PFSK-1 (cell line): ENCODE data around the gene LRRC8D.

Experiments used
- FOXP2 ChIP-seq: optimal IDR thresholded peaks from 2 replicates; pipeline ENCODE3; 2011; ENCODE audit warnings: borderline replicate concordance, control low read depth, inconsistent platforms; ENCODE audit not compliant: insufficient read depth; ENCODE audit errors: extremely low read length, extremely low read depth
- POLR2AphosphoS5 ChIP-seq: IDR thresholded peaks from 2 replicates; pipeline ENCODE4 v1.6.1; 2012; ENCODE audit warnings: low read depth, mild to moderate bottlenecking, control low read depth, low read length, moderate library complexity
- REST ChIP-seq, 2 experiments: IDR thresholded peaks; 2 replicates each; pipeline versions ENCODE4 v1.6.1 to v1.8.0; 2011 to 2012; ENCODE audit warnings: low read depth in 2 of 2, low read length in 2 of 2, control low read depth in 1 of 2, inconsistent platforms in 1 of 2, mild to moderate bottlenecking in 1 of 2, moderate library complexity in 1 of 2; ENCODE audit not compliant: insufficient read depth in 1 of 2
- SIN3A ChIP-seq: IDR thresholded peaks from 2 replicates; pipeline ENCODE4 v1.6.1; 2012; ENCODE audit warnings: mild to moderate bottlenecking, low read length, moderate library complexity, borderline replicate concordance; ENCODE audit not compliant: insufficient read depth
- TAF1 ChIP-seq: IDR thresholded peaks from 2 replicates; pipeline ENCODE4 v1.6.1; 2012; ENCODE audit warnings: low read length, control low read depth, borderline replicate concordance; ENCODE audit not compliant: insufficient read depth

The LRRC8D gene

DNA sequence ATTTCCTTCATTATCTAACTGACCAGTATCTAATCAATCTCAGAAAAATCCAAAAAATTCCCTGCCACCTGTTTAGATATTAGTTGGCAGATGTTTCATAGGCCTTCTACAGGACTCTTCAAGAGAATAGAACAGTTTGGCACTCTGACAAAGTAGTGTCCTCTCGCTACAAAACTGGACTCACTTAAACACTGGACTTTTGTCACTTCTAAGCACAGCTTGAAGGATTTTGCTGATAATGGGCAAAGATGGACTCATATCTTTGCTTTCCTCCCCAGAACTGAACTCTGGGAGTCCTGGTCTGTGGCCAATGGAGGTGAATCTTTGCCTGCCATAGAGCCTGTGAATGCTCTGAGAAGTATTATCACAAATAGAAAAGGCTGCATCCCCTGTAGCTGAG lies 115.9 kb downstream of the LRRC8D start:
- TF ChIP-seq REST (IDR thresholded peaks at IDR 0.05; ENCODE audit: insufficient read depth in 1 of 2, low read depth in 2 of 2, low read length in 2 of 2) (no peak), POLR2AphosphoS5 (no peak), TAF1 (no peak), FOXP2 (no peak), SIN3A (no peak)

GRCh38 chr1:89938171-89939055 lies 117.6 kb downstream of the LRRC8D start:
- no peak for TF ChIP-seq TAF1
- no peak for TF ChIP-seq POLR2AphosphoS5
- no peak for TF ChIP-seq FOXP2
- TF ChIP-seq SIN3A, result no peak
- no peak for TF ChIP-seq REST (IDR thresholded peaks at IDR 0.05; ENCODE audit: insufficient read depth in 1 of 2, low read depth in 2 of 2, low read length in 2 of 2)

- TF ChIP-seq FOXP2 (no peak), SIN3A (no peak), TAF1 (no peak)
Observed at GRCh38 chr1:89939059-89939570, 118.3 kb downstream of the LRRC8D start.

DNA sequence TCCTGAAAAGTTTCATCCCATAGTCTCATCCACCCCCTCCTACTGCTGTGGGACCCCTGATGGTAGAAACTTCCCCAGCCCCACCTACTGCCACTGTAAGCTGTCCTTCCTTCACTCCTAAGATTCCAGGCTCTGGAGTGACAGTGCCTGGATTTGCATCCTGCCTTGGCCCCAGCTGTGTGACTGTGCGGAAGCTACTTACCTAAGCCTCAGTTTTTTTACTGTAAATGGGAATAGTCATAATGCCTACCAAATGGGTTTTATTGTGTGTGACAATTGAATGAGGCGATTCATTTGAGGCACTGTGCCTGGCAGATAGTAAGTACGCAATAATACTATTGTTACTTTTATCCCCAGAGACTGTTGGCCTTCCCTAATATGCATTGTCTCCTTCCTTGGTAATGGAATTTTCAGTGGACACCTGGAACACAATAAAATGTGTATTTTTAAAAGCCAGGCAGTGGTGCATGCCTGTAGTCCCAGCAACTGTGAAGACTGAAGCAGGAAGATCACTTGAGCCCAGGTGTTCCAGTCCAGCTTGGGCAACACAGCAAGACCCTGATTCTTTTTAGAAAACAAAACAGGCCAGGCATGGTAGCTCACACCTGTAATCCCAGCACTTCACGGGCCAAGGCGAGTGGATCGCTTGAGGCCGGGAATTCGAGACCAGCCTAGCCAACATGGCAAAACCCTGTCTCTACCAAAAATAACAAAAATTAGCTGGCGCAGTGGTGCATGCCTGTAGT lies 119.0 kb downstream of the LRRC8D start:
- TF ChIP-seq SIN3A (no peak), TAF1 (no peak), FOXP2 (no peak), POLR2AphosphoS5 (no peak), REST (IDR thresholded peaks at IDR 0.05; ENCODE audit: insufficient read depth in 1 of 2, low read depth in 2 of 2, low read length in 2 of 2) (no peak)

DNA sequence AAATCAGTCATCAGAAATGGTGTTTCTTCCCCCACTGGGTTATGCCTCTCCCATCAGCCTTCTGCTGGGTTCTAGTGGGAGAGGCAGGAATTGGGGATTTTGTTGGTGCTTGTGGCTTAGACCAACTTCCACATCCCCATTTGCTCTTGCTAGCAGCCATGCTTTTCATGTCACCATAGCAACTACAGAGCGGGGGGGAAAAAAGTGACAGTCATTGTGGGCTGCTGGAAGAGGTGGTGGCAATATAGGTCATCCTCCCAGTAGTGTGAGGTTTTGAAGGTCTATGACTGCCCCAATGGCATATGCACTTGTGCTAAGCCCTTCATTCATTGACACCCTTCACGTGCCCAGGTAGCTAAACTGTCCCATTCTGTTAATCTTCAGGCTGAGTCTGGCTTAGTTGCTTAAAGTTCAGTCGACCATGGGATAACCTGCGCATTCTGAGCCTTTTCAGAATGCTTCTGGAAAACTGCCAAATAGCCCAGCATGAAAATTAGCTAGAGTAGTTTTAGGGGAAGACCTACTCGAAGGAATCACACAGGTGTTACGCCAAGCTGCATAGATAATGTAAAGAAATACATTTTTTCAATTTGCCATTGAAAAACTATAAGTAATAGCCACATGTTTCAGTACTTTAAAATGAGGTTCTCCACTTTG lies 120.4 kb downstream of the LRRC8D start:
- no peak; the same call in 1 of the 2 replicates for TF ChIP-seq POLR2AphosphoS5
- no peak for TF ChIP-seq SIN3A
- TF ChIP-seq FOXP2, result no peak
- no peak for TF ChIP-seq TAF1
